ENCODE results near the gene MYMK. TPM values are rescaled to one million over a fixed set of nuclear protein-coding genes. Genes with fewer than 3 reads are reported as not detected.
"Not testable (repeated sequence)": the region's sequence is repeated elsewhere in the genome, so short reads cannot be mapped to it uniquely, and the experiment has no call there.

The MYMK gene, protein sequence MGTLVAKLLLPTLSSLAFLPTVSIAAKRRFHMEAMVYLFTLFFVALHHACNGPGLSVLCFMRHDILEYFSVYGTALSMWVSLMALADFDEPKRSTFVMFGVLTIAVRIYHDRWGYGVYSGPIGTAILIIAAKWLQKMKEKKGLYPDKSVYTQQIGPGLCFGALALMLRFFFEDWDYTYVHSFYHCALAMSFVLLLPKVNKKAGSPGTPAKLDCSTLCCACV
- not detected for total RNA-seq
- long read RNA-seq, result 0 reads

DNA sequence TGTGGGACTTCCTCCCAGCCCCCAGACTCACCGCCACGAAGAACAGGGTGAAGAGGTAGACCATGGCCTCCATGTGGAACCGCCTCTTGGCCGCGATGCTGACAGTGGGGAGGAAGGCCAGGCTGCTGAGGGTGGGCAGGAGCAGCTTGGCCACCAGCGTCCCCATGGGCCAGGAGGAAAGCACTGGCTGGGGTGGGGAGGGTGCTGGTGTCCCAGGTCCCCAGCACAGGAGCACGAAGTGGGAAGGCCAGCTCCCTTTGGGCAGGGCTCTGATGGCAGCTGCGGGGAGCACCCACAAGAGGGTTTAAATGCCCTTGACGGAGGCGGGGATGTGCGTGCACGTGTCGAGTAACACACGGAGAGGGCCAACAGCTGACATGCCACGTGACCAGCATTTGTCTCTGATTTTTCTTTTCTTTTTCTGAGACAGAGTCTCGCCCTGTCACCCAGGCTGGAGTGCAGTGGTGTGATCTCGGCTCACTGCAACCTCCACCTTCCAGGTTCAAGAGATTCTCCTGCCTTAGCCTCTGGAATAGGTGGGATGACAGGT lies at the start of gene MYMK:
Gene MYMK (minus strand): TSS at position 281 of the 550 bp plus-strand sequence. CDS start 115 bp downstream, at position 166.
- DNase-seq (ENCODE audit: low spot score), result no peak

DNA sequence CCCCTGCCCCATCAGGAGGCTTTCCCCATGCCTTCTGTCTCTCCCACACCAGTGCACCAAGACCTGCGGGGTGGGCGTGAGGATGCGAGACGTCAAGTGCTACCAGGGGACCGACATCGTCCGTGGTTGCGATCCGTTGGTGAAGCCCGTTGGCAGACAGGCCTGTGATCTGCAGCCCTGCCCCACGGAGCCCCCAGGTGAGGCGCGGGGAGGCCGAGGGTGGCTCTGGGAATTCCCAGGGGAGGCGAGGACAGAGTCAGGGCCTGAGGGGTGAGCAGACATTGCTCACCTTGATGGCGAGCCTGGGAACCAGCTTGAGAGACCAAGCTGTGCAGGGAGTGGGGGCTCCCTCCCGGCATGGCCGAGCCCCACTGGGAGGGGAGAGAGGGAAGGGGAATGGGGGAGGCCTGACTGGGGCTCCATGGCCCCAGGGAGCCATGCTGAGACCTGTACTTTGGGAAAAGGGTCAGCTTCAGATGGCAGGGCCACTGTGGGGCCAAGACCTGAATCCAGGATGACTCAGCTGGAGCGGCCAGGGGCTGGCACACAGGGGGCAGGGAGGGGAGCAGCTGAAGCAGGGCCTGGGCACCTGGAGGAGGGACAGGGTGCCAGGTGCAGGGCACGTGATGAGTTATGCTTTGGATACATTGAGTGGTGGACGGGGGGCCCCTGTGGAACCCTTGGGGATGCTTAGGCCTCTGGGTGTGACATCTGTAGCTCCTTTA lies 49.2 kb upstream of the MYMK start:
- no peak for DNase-seq (ENCODE audit: low spot score)

DNA sequence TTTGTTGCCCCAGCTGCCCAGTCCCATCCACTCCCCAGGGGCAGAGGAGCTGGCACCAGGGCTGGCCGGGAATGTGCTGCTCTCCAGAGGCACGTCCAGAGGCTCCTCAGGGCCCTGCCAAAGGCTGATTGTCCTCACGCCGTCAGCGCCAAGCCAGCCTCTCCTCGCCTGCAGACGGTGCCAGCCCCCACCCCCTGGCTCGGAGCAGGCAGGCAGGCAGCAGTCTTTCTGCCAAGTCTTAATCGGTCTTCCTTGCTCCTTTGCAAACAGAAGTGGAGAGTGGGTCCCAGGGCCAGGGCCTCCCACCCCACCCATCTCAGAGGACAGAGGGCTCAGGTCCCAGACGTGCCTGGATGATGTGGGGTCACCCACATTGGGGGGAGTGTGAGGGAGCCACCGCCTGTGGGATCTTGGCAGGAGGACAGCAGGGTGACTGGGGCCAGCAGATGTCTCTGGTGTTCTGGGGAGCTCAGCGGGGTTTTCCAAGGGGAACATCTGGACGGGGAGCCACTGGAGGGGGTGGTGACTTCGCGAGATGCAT lies 48.1 kb upstream of the MYMK start:
- no peak for DNase-seq (ENCODE audit: low spot score)

DNA sequence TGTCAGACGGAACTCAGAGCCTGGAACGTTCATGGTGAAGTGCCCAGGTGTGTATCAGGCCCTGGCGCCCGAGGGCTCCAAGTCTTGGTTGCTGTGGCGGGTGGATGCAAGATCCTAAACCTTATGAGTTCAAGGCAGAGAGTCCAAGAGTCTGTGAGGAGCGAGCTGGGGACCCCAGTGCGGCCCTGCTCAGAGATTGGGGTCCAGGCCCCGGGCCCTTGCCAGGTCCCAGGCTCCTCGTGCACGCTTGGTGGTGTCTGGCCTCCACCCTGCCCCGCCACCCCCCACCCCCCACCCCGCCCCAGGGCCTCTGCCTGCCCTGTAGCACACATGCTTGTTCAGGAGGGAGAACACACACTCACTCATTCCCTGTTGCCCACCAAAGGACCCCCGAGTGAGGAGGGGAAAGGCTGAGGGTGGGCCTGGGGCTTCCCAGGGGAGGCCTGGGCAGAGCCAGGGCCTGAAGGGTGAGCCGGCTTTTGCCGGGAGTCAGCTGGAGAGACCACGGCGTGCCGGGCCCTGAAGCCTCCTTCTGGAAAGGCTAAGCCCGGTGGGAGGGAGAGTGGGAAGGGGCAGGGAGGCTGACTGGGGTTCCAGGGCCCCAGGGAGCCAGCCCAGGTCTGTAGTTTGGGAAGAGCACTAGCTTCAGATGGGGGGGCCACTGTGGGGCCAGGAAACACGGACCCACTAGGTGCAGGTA lies 47.3 kb upstream of the MYMK start:
- no peak for DNase-seq (ENCODE audit: low spot score)

DNA sequence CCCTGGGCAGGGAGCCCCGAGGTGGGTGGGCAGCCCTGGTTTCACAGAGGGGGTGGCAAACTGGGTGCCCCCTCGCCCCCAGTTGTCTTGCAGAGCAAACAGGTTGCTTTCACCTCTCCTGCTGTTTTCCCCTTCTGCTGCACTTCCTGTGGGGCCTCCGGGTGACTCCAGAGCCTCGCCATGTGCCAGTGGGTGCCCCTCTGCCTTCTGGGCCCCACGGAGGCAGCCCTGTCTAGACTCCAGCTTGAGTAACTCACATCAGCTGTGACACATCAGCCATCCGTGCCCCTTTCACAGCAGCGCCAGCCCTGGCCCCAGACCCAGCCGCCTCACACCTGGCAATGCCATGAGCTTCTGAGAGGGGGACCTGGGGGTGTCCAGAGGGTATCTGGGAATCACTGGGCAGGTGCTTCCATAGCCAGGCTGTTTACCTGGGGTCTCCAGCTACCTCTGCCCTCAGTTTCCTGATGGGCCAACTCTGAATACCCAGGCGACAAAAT lies 46.7 kb upstream of the MYMK start:
- no peak for DNase-seq (ENCODE audit: low spot score)

DNA sequence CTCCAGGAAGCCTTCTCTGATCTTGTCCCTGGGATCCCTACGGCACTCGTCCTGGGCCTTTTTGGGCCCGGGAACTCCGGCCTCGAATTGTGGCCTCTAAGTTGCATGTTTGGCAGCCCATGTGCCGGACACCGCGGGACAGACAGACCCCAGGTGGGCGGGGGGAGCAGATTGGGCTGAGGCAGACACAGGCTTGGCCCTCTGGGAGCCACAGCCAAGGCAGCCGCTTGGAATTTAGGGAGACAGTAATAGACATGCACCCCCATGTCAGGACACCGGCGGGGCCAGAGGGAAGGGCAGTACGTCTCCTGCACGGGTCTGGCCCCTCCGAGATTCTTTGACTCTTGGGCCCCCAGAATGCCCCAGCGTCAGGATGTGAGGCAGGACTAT lies 45.9 kb upstream of the MYMK start:
- DNase-seq (ENCODE audit: low spot score), result no peak

DNA sequence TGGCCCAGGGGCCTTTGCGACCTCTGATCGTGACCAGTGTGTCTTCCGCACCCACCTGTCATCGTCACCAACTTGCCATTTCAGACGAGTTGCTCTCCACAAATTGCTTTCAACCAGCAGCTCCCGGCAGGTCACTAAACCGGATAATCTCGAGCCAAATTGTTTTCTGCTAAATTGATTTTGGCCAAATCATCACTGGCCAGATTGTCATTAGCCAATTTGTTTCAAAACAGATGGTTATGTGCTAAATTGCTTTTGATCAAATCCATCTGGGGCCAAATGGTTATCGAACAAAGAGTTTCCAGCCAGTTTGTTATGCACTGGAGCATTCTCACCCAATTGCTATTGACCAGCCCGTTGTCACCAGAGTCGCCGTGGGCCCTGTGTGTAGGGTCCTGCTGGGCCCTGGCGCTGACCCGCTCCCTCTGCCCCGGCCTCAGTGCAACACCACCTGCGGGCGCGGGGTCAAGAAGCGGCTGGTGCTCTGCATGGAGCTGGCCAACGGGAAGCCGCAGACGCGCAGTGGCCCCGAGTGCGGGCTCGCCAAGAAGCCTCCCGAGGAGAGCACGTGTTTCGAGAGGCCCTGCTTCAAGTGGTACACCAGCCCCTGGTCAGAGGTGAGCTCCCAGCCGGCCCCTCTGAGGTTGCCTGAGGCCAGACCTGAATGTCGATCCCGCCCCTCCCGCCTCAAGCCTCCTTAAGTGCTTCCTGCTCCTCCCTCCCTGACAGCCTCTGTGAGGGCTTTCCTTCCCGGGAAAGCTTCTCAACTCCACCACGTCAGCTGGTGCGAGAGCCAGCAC lies 45.3 kb upstream of the MYMK start:
- no peak for DNase-seq (ENCODE audit: low spot score)

DNA sequence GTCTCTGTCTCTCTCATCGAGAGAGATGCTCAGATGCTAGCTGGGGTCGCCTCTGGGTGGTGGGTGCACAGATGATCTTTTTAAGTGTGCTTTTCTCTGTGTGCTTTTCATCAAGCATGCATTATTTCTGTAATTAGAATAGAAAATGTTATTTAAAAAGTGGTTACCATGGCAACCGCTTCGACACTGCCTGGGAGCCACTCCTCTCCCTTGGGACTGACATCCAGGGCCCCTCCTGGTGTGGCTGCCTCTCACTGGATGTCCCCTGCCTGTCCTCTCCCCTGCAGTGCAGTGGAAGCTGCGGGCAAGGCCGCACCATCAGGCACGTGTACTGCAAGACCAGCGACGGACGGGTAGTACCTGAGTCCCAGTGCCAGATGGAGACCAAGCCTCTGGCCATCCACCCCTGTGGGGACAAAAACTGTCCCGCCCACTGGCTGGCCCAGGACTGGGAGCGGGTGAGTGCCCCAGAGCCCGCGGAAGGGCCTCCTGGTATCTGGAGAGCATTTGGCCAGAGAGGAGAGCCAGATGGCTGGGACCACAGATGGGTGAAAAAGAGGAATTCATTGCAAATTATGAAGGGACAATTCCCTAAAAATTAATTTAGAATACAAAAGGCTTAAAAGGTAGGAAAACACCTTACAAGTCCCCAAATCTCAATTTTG lies 44.5 kb upstream of the MYMK start:
- DNase-seq (ENCODE audit: low spot score), result no peak

DNA sequence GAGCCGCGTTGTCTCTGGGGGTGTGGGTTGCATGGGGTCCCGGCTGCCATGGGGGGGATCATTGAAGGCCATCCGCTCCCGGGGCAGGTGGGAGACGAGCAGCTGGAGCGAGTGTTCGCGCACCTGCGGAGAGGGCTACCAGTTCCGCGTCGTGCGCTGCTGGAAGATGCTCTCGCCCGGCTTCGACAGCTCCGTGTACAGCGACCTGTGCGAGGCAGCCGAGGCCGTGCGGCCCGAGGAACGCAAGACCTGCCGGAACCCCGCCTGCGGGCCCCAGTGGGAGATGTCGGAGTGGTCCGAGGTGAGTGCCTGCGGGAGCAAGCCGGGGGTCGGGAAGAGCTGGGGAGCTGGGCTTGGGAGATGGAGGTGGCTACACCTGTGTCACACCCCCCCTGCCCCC lies 43.4 kb upstream of the MYMK start:
- no peak for DNase-seq (ENCODE audit: low spot score)

DNA sequence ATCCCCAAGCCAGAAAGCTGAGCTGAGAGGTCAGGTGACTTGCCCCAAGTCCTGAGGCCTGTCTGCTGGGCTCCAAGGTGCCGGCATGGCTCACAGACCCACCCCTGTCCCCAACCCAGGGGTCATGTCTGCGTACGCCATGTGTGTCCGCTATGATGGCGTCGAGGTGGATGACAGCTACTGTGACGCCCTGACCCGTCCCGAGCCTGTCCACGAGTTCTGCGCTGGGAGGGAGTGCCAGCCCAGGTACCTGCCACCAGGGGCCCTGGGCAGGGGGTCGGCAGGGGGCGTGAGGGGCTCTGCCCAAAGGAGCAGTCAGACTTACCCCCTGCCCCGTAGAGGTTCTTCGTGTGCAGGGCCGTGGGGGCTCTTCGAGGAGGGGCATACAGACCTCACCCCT lies 42.1 kb upstream of the MYMK start:
- DNase-seq (ENCODE audit: low spot score), result no peak

DNA sequence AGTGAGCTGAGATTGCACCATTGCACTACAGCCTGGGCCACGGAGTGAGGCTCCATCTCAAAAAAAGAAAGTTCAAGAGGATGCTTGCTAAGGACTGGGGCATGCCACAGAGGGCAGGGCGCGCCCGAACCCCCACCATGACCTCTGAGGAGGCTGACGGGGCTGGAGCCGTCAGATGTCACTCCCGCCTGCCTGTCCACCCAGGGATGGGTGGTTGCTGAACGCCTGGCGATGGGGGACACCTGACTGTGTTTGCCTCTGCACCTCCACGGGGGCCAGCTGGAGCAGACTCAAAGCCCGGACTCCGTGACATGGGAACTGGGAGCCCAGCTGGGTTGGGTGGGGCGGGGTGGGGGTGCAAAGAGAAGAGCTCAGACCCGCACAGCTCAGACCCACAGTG lies 41.6 kb upstream of the MYMK start:
- no peak for DNase-seq (ENCODE audit: low spot score)

DNA sequence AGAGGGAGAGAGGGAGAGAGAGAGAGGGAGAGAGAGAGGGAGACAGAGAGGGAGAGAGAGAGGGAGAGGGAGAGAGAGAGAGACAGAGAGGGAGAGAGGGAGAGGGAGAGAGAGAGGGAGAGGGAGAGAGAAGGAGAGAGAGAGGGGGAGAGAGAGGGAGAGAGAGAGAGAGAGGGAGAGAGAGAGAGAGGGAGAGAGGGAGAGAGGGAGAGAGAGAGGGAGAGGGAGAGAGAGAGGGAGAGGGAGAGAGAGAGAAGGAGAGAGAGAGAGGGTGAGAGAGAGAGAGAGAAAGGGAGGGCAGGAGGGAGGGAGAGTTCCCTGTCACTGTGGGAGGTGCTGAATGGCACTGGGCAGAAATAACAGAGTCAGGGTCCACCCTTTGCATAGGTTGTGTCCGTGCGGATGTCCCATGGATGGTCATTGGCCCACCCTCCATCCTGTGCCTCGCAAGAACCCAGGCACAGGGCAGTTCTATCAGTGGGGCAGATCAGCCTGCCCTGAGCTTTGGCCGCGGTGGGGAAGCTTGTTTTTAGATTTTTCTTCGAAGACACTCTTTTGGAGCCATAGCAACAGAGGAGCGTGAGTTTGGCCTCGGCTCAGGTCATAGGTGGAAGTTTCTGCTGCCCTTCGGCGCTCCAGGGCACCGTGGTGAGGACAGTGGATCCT lies 39.8 kb upstream of the MYMK start:
- no peak for DNase-seq (ENCODE audit: low spot score)

DNA sequence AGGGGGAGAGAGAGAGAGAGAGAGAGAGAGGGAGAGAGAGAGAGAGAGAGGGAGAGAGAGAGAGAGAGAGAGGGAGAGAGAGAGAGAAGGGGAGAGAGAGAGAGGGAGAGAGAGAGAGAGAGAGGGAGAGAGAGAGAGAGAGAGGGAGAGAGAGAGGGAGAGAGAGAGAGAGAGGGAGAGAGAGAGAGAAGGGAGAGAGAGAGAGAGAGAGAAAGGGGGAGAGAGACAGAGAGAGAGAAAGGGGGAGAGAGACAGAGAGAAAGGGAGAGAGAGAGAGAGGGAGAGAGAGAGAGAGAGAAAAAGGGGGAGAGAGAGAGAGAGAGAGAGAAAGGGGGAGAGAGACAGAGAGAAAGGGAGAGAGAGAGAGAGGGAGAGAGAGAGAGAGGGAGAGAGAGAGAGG lies 39.1 kb upstream of the MYMK start:
- not testable (repeated sequence) for DNase-seq (ENCODE audit: low spot score)

DNA sequence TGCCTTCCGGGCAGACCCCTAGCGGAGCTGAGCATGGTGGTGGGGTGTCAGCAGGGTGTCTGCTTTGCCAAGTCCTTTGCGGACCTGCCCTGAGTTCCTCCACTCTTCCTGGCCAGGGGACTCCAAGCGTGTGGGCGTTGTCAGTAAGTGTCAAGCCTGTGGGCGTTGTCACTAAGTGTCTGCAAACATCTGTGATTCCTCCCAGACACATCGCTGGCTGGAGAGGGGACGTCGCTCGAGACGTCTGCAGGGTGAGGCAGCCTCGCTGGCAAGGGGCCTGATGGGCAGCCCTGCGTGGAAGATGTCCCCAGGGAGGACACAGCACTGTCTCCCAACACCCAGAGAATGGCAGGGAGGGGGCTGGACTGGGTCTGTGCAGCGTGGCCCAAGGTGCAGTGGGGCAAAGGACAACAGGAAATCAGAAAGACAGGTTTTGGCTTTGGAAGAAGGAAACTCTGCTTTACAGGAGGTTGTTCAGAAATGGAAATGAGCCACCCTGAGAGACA lies 38.6 kb upstream of the MYMK start:
- DNase-seq (ENCODE audit: low spot score), result no peak

DNA sequence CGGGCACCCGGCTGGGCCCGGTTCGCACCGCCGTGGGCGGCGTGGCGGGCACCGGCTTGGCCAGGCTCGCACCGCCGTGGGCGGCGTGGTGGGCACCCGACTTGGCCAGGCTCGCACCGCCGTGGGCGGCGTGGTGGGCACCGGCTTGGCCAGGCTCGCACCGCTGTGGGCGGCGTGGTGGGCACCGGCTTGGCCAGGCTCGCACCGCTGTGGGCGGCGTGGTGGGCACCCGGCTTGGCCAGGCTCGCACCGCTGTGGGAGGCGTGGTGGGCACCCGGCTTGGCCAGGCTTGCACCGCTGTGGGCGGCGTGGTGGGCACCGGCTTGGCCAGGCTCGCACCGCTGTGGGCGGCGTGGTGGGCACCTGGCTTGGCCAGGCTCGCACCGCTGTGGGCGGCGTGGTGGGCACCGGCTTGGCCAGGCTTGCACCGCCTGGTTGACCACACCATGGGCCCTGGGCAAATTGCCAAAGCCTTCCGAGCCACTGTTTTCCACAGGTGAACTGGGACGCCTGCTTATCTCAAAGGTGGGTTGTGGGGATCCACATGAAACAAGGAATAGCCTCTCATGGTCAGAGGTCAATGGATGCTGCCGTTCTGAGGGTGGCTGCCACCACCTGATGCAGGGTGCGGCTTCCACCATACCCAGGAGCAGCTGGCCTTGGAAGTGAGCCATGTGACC lies 38.0 kb upstream of the MYMK start:
- DNase-seq (ENCODE audit: low spot score), result no peak

DNA sequence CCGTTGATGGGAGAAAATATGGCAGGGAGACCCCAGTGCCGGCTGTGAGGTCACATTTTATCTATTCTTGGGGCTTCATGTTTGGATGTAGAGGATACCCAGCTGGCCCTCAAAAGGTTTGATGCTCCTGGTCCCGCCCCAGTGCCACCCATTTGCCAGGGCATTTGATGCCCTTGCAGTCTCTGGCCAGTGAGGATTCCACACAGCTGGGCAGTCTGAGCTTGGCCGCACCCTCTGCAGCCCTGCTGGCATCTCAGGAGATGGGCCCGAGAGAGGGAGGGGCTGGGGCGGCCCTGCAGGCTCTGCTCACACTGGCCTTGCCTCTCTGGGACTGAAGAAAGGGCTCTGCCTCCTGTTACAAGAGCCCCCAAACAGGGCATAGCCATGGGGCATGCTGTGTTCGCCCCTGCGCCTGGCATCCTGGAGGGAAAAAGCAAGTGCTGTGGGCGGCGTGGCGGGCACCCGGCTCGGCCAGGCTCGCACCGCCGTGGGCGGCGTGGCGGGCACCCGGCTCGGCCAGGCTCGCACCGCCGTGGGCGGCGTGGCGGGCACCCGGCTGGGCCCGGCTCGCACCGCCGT lies 37.3 kb upstream of the MYMK start:
- DNase-seq (ENCODE audit: low spot score), result no peak

DNA sequence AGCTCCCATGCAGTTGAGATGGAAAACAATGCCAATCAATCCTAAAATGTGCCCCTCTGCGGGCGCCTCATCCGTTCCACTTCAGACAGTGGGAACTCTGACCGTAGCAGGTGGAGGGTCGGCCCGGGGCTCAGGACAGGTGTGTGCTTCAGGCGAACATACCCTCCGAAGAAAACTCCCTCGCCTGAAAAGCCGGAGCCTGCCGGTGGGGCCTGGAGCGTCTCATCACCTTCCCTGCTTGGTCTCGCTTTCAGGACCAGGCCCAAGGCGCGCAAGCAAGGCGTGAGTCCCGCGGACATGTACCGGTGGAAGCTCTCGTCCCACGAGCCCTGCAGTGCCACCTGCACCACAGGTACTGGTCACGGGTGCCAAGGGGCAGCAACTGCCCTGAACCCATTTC lies 36.2 kb upstream of the MYMK start:
- DNase-seq (ENCODE audit: low spot score), result no peak

DNA sequence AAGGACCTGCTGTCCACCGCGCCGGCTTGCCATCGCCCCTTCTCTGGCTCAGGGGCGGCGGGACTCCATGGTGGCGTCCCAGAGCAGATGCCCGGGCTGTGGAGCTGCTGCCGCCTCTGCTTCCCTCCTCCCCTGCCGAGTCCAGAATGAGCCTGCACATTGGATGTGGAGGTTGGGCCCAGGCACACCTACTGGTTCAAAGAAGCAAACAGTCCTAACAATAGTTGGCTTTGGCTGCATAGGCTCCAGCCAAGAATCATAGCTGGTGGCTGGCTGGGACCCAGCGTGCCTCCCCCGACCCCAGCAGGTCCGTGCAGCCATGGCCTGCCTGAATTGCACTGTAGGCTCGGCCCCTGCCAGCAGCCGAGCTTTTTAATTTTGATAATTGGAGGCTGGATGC lies 35.6 kb upstream of the MYMK start:
- no peak for DNase-seq (ENCODE audit: low spot score)

All from mesenteric fat pad (tissue), 1 donor.